ENCODE results near the gene EXOC6B. TPM values are rescaled to one million over a fixed set of nuclear protein-coding genes. Genes with fewer than 3 reads are reported as not detected.

Gene EXOC6B
- total RNA-seq, 1 experiment from 2014 or later: 33.7 TPM

DNA sequence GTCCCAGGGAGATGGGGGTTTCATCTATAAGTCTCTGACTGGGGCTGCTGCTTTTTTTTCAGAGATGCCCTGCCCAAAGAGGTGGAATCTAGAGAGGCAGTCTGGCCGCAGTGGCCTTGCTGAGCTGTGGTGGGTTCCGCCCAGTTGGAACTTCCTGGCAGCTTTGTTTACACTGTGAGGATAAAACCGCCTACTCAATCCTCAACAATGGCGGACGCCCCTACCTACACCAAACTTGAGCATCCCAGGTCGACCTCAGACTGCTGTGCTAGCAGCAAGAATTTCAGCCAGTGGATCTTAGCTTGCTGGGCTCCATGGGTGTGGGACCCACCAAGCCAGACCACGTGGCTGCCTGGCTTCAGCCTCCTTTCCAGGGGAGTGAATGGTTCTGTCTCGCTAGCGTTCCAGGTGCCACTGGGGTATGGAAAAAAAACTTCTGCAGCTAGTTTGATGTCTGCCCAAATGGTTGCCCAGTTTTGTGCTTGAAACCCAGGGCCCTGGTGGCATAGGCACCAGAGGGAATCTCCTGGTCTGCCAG, 525.6 kb downstream of the EXOC6B start:
- Mint-ChIP-seq H3K36me3 (no peaks in the 10 kb centered on the region; the same call in 1 of the 2 replicates), H3K27me3 (ENCODE audit: low read depth) (no peaks in the 10 kb centered on the region), H3K27ac (no peak overlapping the region), H3K4me1 (no peaks in the 10 kb centered on the region), H3K4me3 (no peak overlapping the region), H3K9me3 (peaks cover 19% of the 10 kb centered on the region)
- ATAC-seq (peak; percentile 57; the same call in 1 of the 2 replicates), DNase-seq (ENCODE audit: low spot score) (no peak)
- POLR2A ChIA-PET: no interaction called here
- CTCF ChIA-PET: no interaction called here
- TF ChIP-seq NFYB (CRISPR knock-in tag; conservative IDR thresholded peaks at IDR 0.05; ENCODE audit: low read depth): no peak
- TF ChIP-seq ZNF219 (CRISPR knock-in tag; IDR thresholded peaks at IDR 0.05; ENCODE audit: borderline replicate concordance): no peak
- TF ChIP-seq, protein P1, sequence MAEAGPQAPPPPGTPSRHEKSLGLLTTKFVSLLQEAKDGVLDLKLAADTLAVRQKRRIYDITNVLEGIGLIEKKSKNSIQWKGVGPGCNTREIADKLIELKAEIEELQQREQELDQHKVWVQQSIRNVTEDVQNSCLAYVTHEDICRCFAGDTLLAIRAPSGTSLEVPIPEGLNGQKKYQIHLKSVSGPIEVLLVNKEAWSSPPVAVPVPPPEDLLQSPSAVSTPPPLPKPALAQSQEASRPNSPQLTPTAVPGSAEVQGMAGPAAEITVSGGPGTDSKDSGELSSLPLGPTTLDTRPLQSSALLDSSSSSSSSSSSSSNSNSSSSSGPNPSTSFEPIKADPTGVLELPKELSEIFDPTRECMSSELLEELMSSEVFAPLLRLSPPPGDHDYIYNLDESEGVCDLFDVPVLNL (CRISPR knock-in tag; IDR thresholded peaks at IDR 0.05; ENCODE audit: borderline replicate concordance, low read depth): no peak
- TF ChIP-seq, protein P2, sequence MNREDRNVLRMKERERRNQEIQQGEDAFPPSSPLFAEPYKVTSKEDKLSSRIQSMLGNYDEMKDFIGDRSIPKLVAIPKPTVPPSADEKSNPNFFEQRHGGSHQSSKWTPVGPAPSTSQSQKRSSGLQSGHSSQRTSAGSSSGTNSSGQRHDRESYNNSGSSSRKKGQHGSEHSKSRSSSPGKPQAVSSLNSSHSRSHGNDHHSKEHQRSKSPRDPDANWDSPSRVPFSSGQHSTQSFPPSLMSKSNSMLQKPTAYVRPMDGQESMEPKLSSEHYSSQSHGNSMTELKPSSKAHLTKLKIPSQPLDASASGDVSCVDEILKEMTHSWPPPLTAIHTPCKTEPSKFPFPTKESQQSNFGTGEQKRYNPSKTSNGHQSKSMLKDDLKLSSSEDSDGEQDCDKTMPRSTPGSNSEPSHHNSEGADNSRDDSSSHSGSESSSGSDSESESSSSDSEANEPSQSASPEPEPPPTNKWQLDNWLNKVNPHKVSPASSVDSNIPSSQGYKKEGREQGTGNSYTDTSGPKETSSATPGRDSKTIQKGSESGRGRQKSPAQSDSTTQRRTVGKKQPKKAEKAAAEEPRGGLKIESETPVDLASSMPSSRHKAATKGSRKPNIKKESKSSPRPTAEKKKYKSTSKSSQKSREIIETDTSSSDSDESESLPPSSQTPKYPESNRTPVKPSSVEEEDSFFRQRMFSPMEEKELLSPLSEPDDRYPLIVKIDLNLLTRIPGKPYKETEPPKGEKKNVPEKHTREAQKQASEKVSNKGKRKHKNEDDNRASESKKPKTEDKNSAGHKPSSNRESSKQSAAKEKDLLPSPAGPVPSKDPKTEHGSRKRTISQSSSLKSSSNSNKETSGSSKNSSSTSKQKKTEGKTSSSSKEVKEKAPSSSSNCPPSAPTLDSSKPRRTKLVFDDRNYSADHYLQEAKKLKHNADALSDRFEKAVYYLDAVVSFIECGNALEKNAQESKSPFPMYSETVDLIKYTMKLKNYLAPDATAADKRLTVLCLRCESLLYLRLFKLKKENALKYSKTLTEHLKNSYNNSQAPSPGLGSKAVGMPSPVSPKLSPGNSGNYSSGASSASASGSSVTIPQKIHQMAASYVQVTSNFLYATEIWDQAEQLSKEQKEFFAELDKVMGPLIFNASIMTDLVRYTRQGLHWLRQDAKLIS (CRISPR knock-in tag; IDR thresholded peaks at IDR 0.05; ENCODE audit: borderline replicate concordance): no peak
- TF ChIP-seq NFATC4 (CRISPR knock-in tag; IDR thresholded peaks at IDR 0.05): no peak
- TF ChIP-seq FOXP1 (CRISPR knock-in tag; IDR thresholded peaks at IDR 0.05; ENCODE audit: borderline replicate concordance): no peak
- no peak for TF ChIP-seq HMGA2 (CRISPR knock-in tag; IDR thresholded peaks at IDR 0.05)
- no peak for TF ChIP-seq CBFB (CRISPR knock-in tag; IDR thresholded peaks at IDR 0.05; ENCODE audit: low read depth)
- no peak for TF ChIP-seq GABPB1 (CRISPR knock-in tag; IDR thresholded peaks at IDR 0.05)
- TF ChIP-seq FOXK1 (CRISPR knock-in tag; IDR thresholded peaks at IDR 0.05): no peak
- TF ChIP-seq, protein P3, sequence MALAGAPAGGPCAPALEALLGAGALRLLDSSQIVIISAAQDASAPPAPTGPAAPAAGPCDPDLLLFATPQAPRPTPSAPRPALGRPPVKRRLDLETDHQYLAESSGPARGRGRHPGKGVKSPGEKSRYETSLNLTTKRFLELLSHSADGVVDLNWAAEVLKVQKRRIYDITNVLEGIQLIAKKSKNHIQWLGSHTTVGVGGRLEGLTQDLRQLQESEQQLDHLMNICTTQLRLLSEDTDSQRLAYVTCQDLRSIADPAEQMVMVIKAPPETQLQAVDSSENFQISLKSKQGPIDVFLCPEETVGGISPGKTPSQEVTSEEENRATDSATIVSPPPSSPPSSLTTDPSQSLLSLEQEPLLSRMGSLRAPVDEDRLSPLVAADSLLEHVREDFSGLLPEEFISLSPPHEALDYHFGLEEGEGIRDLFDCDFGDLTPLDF (CRISPR knock-in tag; IDR thresholded peaks at IDR 0.05): no peak

DNA sequence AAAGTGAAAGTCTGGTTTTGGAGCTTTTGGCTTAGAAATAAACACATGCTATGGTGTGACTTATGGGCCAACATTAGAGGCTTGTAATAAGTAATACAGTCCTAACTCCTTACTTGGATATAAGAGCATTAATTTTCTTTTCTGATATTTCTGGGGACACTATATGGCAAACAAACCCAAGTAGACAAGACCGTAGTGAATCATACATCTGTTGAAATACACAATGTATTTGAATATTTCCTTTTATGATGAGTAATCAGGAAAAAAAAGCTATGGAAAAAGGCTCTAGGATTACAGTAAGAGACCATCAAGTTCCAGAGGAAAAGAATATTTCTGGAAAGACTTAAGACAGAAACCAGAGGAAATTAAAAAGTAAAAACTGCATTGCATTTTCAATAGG, 532.2 kb downstream of the EXOC6B start:
- peaks cover 5% of the 10 kb centered on the region; the same call in 1 of the 2 replicates for H3K9me3 Mint-ChIP-seq
- H3K27me3 Mint-ChIP-seq (ENCODE audit: low read depth): no peaks in the 10 kb centered on the region
- ATAC-seq (no peak), DNase-seq (ENCODE audit: low spot score) (no peak)
- no peaks in the 10 kb centered on the region for H3K36me3 Mint-ChIP-seq
- POLR2A ChIA-PET: no interaction called here
- H3K4me1 Mint-ChIP-seq: no peaks in the 10 kb centered on the region
- no peak overlapping the region for H3K27ac Mint-ChIP-seq
- CTCF ChIA-PET: no interaction called here
- H3K4me3 Mint-ChIP-seq: no peak overlapping the region
- TF ChIP-seq, protein P4, sequence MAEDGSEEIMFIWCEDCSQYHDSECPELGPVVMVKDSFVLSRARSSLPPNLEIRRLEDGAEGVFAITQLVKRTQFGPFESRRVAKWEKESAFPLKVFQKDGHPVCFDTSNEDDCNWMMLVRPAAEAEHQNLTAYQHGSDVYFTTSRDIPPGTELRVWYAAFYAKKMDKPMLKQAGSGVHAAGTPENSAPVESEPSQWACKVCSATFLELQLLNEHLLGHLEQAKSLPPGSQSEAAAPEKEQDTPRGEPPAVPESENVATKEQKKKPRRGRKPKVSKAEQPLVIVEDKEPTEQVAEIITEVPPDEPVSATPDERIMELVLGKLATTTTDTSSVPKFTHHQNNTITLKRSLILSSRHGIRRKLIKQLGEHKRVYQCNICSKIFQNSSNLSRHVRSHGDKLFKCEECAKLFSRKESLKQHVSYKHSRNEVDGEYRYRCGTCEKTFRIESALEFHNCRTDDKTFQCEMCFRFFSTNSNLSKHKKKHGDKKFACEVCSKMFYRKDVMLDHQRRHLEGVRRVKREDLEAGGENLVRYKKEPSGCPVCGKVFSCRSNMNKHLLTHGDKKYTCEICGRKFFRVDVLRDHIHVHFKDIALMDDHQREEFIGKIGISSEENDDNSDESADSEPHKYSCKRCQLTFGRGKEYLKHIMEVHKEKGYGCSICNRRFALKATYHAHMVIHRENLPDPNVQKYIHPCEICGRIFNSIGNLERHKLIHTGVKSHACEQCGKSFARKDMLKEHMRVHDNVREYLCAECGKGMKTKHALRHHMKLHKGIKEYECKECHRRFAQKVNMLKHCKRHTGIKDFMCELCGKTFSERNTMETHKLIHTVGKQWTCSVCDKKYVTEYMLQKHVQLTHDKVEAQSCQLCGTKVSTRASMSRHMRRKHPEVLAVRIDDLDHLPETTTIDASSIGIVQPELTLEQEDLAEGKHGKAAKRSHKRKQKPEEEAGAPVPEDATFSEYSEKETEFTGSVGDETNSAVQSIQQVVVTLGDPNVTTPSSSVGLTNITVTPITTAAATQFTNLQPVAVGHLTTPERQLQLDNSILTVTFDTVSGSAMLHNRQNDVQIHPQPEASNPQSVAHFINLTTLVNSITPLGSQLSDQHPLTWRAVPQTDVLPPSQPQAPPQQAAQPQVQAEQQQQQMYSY (CRISPR knock-in tag; IDR thresholded peaks at IDR 0.05): no peak
- TF ChIP-seq ZNF263 (CRISPR knock-in tag; IDR thresholded peaks at IDR 0.05; ENCODE audit: low read depth) (no peak), ATF2 (CRISPR knock-in tag; IDR thresholded peaks at IDR 0.05; ENCODE audit: borderline replicate concordance, low read depth) (no peak), ZNF532 (CRISPR knock-in tag; IDR thresholded peaks at IDR 0.05; ENCODE audit: borderline replicate concordance) (no peak), ZMAT4 (CRISPR knock-in tag; IDR thresholded peaks at IDR 0.05) (no peak)
- TF ChIP-seq, protein P5, sequence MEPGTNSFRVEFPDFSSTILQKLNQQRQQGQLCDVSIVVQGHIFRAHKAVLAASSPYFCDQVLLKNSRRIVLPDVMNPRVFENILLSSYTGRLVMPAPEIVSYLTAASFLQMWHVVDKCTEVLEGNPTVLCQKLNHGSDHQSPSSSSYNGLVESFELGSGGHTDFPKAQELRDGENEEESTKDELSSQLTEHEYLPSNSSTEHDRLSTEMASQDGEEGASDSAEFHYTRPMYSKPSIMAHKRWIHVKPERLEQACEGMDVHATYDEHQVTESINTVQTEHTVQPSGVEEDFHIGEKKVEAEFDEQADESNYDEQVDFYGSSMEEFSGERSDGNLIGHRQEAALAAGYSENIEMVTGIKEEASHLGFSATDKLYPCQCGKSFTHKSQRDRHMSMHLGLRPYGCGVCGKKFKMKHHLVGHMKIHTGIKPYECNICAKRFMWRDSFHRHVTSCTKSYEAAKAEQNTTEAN (CRISPR knock-in tag; IDR thresholded peaks at IDR 0.05): no peak
